Measurements from ENCODE around the gene ELMO2. TPM values are rescaled to one million over a fixed set of nuclear protein-coding genes. Genes with fewer than 3 reads are reported as not detected.

ELMO2 gene
- total and polyA plus RNA-seq, 2 of the 4 experiments (the other 2 are of a cell fraction): 29.2 to 52.7 TPM

- Histone ChIP-seq H3K9me1 (ENCODE audit: insufficient read depth, low read length) (peaks cover 23% of the 10 kb centered on the region), H2BK20ac (ENCODE audit: low read depth, low read length) (0 out of 2 replicates have a peak overlapping the region, but pooled peaks have one; percentile 33), H2BK120ac (ENCODE audit: low read depth, low read length) (peak overlapping the region; percentile 72), H4K91ac (ENCODE audit: insufficient read depth, low read depth, low read length) (peak overlapping the region; percentile 43), H2BK15ac (ENCODE audit: low read depth, low read length) (no peak overlapping the region), H3K4me2 (ENCODE audit: low read depth, low read length) (peak overlapping the region; percentile 88), H3K14ac (replicated peaks; ENCODE audit: low read depth, low read length) (peak overlapping the region; percentile 86), H3K27me3 (ENCODE audit: control insufficient read depth, insufficient read depth, low read length) (no peaks in the 10 kb centered on the region), H3K27ac (ENCODE audit: insufficient read depth, low read length) (peak overlapping the region; percentile 72), H3K4me1 (ENCODE audit: control insufficient read depth, insufficient read depth, low read length) (peaks cover 2% of the 10 kb centered on the region; the same call in 1 of the 2 replicates), H3K56ac (ENCODE audit: extremely low read depth, insufficient read depth, low read length) (peak overlapping the region; percentile 53; the same call in 1 of the 2 replicates), H3K9ac (ENCODE audit: low read depth, low read length) (peak overlapping the region; percentile 85), H3K79me1 (ENCODE audit: low read depth in 1 of 2, low read length in 2 of 2) (peaks cover 29 to 46% of the 10 kb centered on the region in 2 experiments), H4K5ac (ENCODE audit: low read depth, low read length) (peak overlapping the region; percentile 82), H3K23ac (ENCODE audit: low read depth, low read length) (peak overlapping the region; percentile 79), H3K4ac (ENCODE audit: low read depth, low read length) (peak overlapping the region; percentile 92), H4K20me1 (ENCODE audit: insufficient read depth, low read length) (peaks cover 23% of the 10 kb centered on the region; the same call in 1 of the 2 replicates), H2AK9ac (replicated peaks; ENCODE audit: low read depth, low read length, poor library complexity) (peak overlapping the region; percentile 91), H3K9me3 (ENCODE audit: control insufficient read depth, insufficient read depth, low read length) (no peaks in the 10 kb centered on the region), H3K18ac (ENCODE audit: low read depth, low read length) (peak overlapping the region; percentile 48), H4K8ac (ENCODE audit: low read depth in 2 of 2, low read length in 2 of 2) (peak overlapping the region; percentile 17 to 96; a peak in 3 of 4 replicates), H2AK5ac (ENCODE audit: low read depth, low read length) (peak overlapping the region; percentile 8; the same call in 1 of the 2 replicates), H2BK5ac (ENCODE audit: low read depth, low read length, poor library complexity, severe bottlenecking) (peak overlapping the region; percentile 52), H2AFZ (replicated peaks; ENCODE audit: low read length, poor library complexity) (peak overlapping the region; percentile 93), H3K36me3 (ENCODE audit: control insufficient read depth, insufficient read depth, low read length) (peaks cover 39% of the 10 kb centered on the region), H3K4me3 (ENCODE audit: insufficient read depth, low read depth, low read length) (peak overlapping the region; percentile 96)
- ATAC-seq (ENCODE audit: low read depth): no peak; the same call in none of the 2 replicates
- CTCF ChIA-PET: interaction anchor here (1.0 to 1.1 kb wide), 2 partner anchors 16 kb away, joined by 3 read pairs; no protein-coding TSS in a partner anchor
- DNase-seq: no peak
- POLR2A ChIA-PET (ENCODE audit: unreplicated experiment): interaction anchor here (0.6 to 1.5 kb wide), 2 partner anchors 16 to 906 kb away, joined by 3 read pairs; no protein-coding TSS in a partner anchor
- TF ChIP-seq MXI1 (IDR thresholded peaks at IDR 0.05; ENCODE audit: borderline replicate concordance, low read depth, low read length) (no peak), SMC3 (IDR thresholded peaks at IDR 0.05; ENCODE audit: low read depth, low read length) (no peak), RAD21 (IDR thresholded peaks at IDR 0.05; ENCODE audit: low read length) (no peak), ELK1 (IDR thresholded peaks at IDR 0.05; ENCODE audit: borderline replicate concordance, low read depth, low read length) (no peak), NFE2L2 (IDR thresholded peaks at IDR 0.05; ENCODE audit: low read depth, low read length) (no peak)
- 80% methylated on average over 5 of the region's 10 CpGs; no CpG with 5 or more reads in 1 of the 2 experiments for WGBS, 2 experiments (ENCODE audit: extremely low coverage in 2 of 2, insufficient read length in 1 of 2)
- dilution Hi-C loops (cut with HindIII; ENCODE audit: low sequenced_read_pairs, unreplicated experiment): no loop called here
- no TSS peak for BruUV-seq (replicated peaks)
- in situ Hi-C loops (cut with MboI; ENCODE audit: low sequenced_read_pairs): no loop called here
- intact Hi-C loops (cut with micrococcal nuclease): loop anchor here (2.0 kb wide), 1 partner anchor 42 kb away; the partner anchor contains the start of gene ELMO2
Observed at GRCh38 chr20:46364670-46365486, 41.5 kb downstream of the ELMO2 start.
